ENCODE data around the gene FUNDC2. TPM values are rescaled to one million over a fixed set of nuclear protein-coding genes. Genes with fewer than 3 reads are reported as not detected.
A peak's percentile ranks its signal among the peaks of the same experiment; 100 is the strongest.

FUNDC2 gene
- total and polyA plus RNA-seq, 2 donors (not counting 3 experiments of a cell fraction or from before 2014, with no cell fraction given) = 53.3 to 65.6 TPM

DNA sequence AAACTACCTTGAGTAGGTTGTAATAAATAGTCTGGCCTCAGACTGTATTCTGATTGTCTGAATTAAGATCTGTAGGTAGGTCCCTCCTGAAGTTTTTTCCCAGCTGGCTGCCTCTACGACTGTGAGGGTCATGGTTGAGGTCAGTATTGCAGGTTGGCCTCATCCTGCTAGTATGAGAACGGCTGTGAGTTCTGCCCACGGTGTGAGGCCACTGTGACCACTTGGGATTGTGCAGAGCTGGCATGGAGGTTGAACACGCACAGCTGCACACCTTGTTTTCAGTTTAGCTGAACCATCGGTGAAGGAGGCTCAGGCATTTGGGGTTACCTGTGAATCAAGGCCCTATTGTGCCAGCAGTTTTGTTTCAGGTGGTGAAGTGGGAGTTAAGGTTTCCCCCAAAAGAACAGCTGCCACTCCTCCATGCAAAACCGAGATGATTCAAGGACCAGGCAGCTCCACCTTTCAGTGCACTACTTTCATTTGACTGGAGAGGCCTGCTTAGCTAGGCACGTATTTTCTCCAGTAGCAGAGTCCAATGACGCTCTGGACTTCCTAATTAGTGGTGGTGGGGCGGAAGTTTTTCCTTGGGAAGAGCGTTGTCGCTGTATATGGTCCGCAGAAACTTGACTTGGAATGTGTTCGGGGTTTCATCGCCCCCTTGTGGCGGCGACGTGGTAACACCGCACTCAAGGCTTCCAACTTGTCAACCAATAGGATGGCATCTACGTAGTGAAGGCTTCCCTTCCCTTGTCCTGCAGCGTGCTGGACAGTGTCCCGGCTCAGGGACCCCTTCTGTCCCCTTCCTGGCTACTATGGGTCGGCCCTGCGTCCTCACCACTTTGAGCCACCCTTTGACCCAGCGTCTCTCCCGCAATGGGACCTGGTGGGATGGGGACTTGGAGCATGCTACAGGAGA, 30.5 kb downstream of the FUNDC2 start:
- no peak overlapping the region for H3K27ac ChIP-seq (ENCODE audit: insufficient read depth, low read depth, low read length)
- H3K9ac ChIP-seq (replicated peaks; ENCODE audit: extremely low read depth, insufficient read depth, low read length) = no peak overlapping the region
- H3K9me1 ChIP-seq (replicated peaks; ENCODE audit: control insufficient read depth, extremely low read depth, insufficient read depth, low read length) = no peaks in the 10 kb centered on the region
- H3K4me1 ChIP-seq (ENCODE audit: control insufficient read depth, extremely low read depth, insufficient read depth, low read length) = peaks cover 11% of the 10 kb centered on the region
- DNase-seq (ENCODE audit: low read depth, low spot score) (peak; percentile 82), FAIRE-seq (peak; percentile 92)
- no peaks in the 10 kb centered on the region for H4K20me1 ChIP-seq (replicated peaks; ENCODE audit: control insufficient read depth, extremely low read depth, insufficient read depth, low read length)
- no peaks in the 10 kb centered on the region for H3K36me3 ChIP-seq (ENCODE audit: control insufficient read depth in 2 of 2, extremely low read depth in 1 of 2, insufficient read depth in 2 of 2, low read length in 2 of 2)
- dilution Hi-C loops (cut with MboI; ENCODE audit: extremely low pct_ligation_motif_present, low sequenced_read_pairs) (no loop called here), intact Hi-C loops (cut with micrococcal nuclease) (loop anchor here (1.0 kb wide), 3 partner anchors 14 to 139 kb away; partner anchors contain the start of genes BRCC3, CMC4 and MTCP1)
- TF ChIP-seq JUN (IDR thresholded peaks at IDR 0.05; ENCODE audit: borderline replicate concordance, insufficient read depth, insufficient read length, low read depth) (no peak), FOS (IDR thresholded peaks at IDR 0.05; ENCODE audit: borderline replicate concordance, insufficient read depth, low read length) (no peak)
- TF ChIP-seq, protein P1, sequence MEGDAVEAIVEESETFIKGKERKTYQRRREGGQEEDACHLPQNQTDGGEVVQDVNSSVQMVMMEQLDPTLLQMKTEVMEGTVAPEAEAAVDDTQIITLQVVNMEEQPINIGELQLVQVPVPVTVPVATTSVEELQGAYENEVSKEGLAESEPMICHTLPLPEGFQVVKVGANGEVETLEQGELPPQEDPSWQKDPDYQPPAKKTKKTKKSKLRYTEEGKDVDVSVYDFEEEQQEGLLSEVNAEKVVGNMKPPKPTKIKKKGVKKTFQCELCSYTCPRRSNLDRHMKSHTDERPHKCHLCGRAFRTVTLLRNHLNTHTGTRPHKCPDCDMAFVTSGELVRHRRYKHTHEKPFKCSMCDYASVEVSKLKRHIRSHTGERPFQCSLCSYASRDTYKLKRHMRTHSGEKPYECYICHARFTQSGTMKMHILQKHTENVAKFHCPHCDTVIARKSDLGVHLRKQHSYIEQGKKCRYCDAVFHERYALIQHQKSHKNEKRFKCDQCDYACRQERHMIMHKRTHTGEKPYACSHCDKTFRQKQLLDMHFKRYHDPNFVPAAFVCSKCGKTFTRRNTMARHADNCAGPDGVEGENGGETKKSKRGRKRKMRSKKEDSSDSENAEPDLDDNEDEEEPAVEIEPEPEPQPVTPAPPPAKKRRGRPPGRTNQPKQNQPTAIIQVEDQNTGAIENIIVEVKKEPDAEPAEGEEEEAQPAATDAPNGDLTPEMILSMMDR (IDR thresholded peaks at IDR 0.05; ENCODE audit: extremely low read depth in 1 of 2, insufficient read depth in 1 of 2, low read depth in 1 of 2, low read length in 2 of 2) = peak; percentile 61 to 78
- H3K79me2 ChIP-seq (ENCODE audit: control insufficient read depth, insufficient read depth, low read length) = no peaks in the 10 kb centered on the region
- no peaks in the 10 kb centered on the region for H3K27me3 ChIP-seq (ENCODE audit: control insufficient read depth in 2 of 2, insufficient read depth in 2 of 2, low read length in 2 of 2)
- H2AFZ ChIP-seq (ENCODE audit: low read depth, low read length) = peak overlapping the region; percentile 44
- BruUV-seq (replicated peaks) = no TSS peak
- H3K4me2 ChIP-seq (ENCODE audit: insufficient read depth, low read length) = peak overlapping the region; percentile 17
- H3K4me3 ChIP-seq (replicated peaks in 1 of 3; ENCODE audit: insufficient read depth in 1 of 3, low read depth in 1 of 3, low read length in 3 of 3) = no peak overlapping the region
- ChIA-PET POLR2A (no interaction called here), CTCF (interaction anchor here (0.7 to 3.0 kb wide), 10 partner anchors 8 to 139 kb away, joined by 3 to 26 read pairs (median 4); partner anchors contain the start of gene FUNDC2)
- H3K9me3 ChIP-seq (replicated peaks; ENCODE audit: control insufficient read depth, insufficient read depth, low read length) = no peaks in the 10 kb centered on the region

All from endothelial cell of umbilical vein (primary cell).